ENCODE measurements around the gene TUBB2B.
"Not testable (repeated sequence)": the region's sequence is repeated elsewhere in the genome, so short reads cannot be mapped to it uniquely, and the experiment has no call there.

TUBB2B gene

DNA sequence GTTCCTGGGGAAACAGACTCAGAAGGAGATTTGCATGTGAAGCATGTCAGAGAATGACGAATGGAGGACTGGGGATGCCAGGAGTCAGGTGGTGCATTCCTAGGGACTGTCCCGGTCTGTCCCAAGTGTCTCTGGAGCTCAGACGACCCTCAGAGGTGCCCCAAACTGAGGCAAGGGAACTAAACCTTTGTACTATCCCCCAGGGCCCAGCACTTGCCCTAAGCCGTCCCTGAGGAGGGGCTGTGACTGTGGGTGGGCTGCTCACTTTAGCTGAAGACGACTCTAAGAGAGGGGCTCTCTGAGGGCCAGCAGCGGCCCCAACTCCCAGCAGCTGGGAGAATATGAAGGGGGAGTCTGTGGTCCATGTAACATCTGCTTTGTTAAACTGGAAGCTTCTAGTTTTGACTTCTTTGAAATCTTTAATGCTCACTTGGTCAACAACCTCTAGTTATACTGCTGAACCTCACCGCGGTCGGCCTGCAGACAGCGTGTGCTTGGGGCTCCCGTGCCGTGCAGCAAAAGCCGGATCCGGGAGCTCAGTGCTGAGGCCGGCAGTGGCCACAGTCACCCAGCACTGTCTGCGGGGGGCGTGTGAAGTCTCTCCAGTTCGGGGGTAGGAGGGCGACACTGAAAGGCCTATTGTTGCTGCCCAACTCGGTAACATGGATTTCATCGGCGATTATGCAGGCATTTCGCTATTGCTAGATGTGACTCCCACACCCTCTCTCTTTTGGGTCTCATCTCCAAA, 34.2 kb downstream of the TUBB2B start:
- TF ChIP-seq YY1 (IDR thresholded peaks at IDR 0.05; ENCODE audit: insufficient read depth, insufficient read length): no peak
- no peak for TF ChIP-seq ZNF274 (IDR thresholded peaks at IDR 0.05; ENCODE audit: low read depth, low read length)
- TF ChIP-seq SUZ12 (IDR thresholded peaks at IDR 0.05; ENCODE audit: extremely low read depth, insufficient read depth, insufficient read length): no peak
- no peak overlapping the region for H3K4me3 ChIP-seq (ENCODE audit: insufficient read length, low read depth)
- H3K4me1 ChIP-seq (ENCODE audit: insufficient read depth, insufficient read length): peaks cover 17% of the 10 kb centered on the region
- no peaks in the 10 kb centered on the region for H3K27me3 ChIP-seq (ENCODE audit: insufficient read depth, insufficient read length)
- no peak for DNase-seq (ENCODE audit: low read depth, low spot score)
- no peaks in the 10 kb centered on the region for H3K36me3 ChIP-seq (ENCODE audit: insufficient read depth, insufficient read length, low read length)
- H3K9me3 ChIP-seq (ENCODE audit: insufficient read depth, low read length): peaks cover 11% of the 10 kb centered on the region; the same call in 1 of the 2 replicates
- H3K9ac ChIP-seq (ENCODE audit: insufficient read length, low read depth): no peak overlapping the region

DNA sequence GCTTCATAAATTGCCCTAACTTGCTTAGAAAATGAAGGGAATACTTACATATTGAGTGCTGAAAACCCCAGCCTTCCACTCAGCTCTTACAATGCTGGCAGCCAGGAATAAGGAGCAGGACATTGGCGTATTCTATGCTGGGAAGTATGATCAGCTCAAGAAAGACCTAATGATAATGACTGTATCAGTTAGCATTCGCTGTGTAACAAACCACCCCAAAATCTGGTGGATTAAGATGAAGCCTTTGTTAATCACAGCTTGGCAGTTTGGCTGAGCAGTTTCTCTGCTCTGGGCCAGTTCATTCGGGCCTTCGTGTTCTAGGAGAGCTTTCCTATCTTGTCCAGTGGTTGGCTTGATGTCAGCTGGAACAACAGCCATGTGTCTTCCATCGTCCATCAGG, 36.7 kb downstream of the TUBB2B start:
- TF ChIP-seq SUZ12 (IDR thresholded peaks at IDR 0.05; ENCODE audit: extremely low read depth, insufficient read depth, insufficient read length) (no peak), ZNF274 (IDR thresholded peaks at IDR 0.05; ENCODE audit: low read depth, low read length) (no peak), YY1 (IDR thresholded peaks at IDR 0.05; ENCODE audit: insufficient read depth, insufficient read length) (no peak)
- DNase-seq (ENCODE audit: low read depth, low spot score): no peak
- Histone ChIP-seq H3K36me3 (ENCODE audit: insufficient read depth, insufficient read length, low read length) (no peaks in the 10 kb centered on the region), H3K4me1 (ENCODE audit: insufficient read depth, insufficient read length) (peaks cover 17% of the 10 kb centered on the region), H3K9ac (ENCODE audit: insufficient read length, low read depth) (no peak overlapping the region), H3K4me3 (ENCODE audit: insufficient read length, low read depth) (no peak overlapping the region), H3K9me3 (ENCODE audit: insufficient read depth, low read length) (peaks cover 11% of the 10 kb centered on the region; the same call in 1 of the 2 replicates), H3K27me3 (ENCODE audit: insufficient read depth, insufficient read length) (no peaks in the 10 kb centered on the region)

DNA sequence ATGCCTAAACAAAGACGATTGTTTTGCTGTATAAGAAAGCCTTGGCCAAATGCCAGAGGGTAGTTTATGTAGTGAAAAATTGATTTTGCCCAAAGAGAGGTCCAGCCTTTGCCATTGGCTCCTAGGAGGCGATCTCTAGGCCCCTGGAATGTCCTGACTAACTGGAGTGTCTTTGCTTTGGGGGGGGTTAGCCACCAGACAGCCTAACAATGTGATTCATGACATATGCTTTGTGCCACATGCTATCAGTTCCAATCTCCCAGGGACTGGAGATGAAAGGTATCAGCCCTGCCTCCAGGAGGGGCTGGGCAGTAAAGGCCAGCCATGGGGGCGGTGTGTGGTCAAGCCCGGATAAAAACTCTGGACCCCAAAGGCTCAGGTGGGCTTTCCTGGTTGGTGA, 37.4 kb downstream of the TUBB2B start:
- no peak for DNase-seq (ENCODE audit: low read depth, low spot score)
- no peak for TF ChIP-seq SUZ12 (IDR thresholded peaks at IDR 0.05; ENCODE audit: extremely low read depth, insufficient read depth, insufficient read length)
- no peak for TF ChIP-seq YY1 (IDR thresholded peaks at IDR 0.05; ENCODE audit: insufficient read depth, insufficient read length)
- TF ChIP-seq ZNF274 (IDR thresholded peaks at IDR 0.05; ENCODE audit: low read depth, low read length): no peak
- no peaks in the 10 kb centered on the region for H3K36me3 ChIP-seq (ENCODE audit: insufficient read depth, insufficient read length, low read length)
- H3K4me1 ChIP-seq (ENCODE audit: insufficient read depth, insufficient read length): peaks cover 10% of the 10 kb centered on the region
- no peak overlapping the region for H3K4me3 ChIP-seq (ENCODE audit: insufficient read length, low read depth)
- no peaks in the 10 kb centered on the region for H3K27me3 ChIP-seq (ENCODE audit: insufficient read depth, insufficient read length)
- no peak overlapping the region for H3K9ac ChIP-seq (ENCODE audit: insufficient read length, low read depth)
- peaks cover 11% of the 10 kb centered on the region; the same call in 1 of the 2 replicates for H3K9me3 ChIP-seq (ENCODE audit: insufficient read depth, low read length)

DNA sequence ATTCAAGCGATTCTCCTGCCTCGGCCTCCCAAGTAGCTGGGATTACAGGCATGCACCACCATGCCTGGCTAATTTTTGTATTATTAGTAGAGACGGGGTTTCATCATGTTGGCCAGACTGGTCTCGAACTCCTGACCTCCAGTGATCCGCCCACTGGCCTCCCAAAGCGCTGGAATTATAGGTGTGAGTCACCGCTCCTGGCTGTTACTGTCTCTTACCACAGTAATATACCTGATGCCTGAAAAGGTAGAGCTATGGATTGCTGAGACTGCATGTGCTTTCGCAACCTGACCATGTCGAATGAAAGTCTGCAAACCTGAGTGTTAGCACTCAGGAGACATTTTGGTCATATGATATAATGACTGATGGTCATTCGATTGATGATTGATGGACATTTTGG, 38.3 kb downstream of the TUBB2B start:
- H3K9ac ChIP-seq (ENCODE audit: insufficient read length, low read depth); H3K27me3 ChIP-seq (ENCODE audit: insufficient read depth, insufficient read length); H3K36me3 ChIP-seq (ENCODE audit: insufficient read depth, insufficient read length, low read length); DNase-seq (ENCODE audit: low read depth, low spot score); H3K4me3 ChIP-seq (ENCODE audit: insufficient read length, low read depth); H3K4me1 ChIP-seq (ENCODE audit: insufficient read depth, insufficient read length): not testable (repeated sequence)
- peaks cover 11% of the 10 kb centered on the region; the same call in 1 of the 2 replicates for H3K9me3 ChIP-seq (ENCODE audit: insufficient read depth, low read length)

DNA sequence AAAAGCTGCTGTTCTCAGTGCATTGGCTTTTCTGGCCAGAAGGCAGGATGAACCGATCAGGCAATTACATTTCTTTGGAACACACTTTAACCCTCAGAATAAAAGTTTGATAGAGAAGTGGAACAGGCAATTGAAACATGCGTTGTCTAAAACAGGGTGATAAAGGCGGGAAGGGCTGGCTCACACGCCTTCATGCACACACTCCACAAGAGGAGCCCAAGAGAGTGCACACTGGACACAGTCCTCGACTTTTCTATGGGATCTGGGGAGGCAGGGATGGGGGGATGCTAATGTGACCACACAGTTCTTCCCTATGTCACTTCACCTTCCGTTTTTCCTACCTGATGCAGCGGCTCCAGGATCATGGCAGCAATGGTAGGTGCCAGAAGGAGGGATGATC, 39.2 kb downstream of the TUBB2B start:
- Histone ChIP-seq H3K36me3 (ENCODE audit: insufficient read depth, insufficient read length, low read length) (no peaks in the 10 kb centered on the region), H3K9ac (ENCODE audit: insufficient read length, low read depth) (no peak overlapping the region), H3K4me3 (ENCODE audit: insufficient read length, low read depth) (no peak overlapping the region), H3K9me3 (ENCODE audit: insufficient read depth, low read length) (peaks cover 11% of the 10 kb centered on the region; the same call in 1 of the 2 replicates), H3K27me3 (ENCODE audit: insufficient read depth, insufficient read length) (no peaks in the 10 kb centered on the region), H3K4me1 (ENCODE audit: insufficient read depth, insufficient read length) (peaks cover 3% of the 10 kb centered on the region)
- no peak for DNase-seq (ENCODE audit: low read depth, low spot score)
- TF ChIP-seq SUZ12 (IDR thresholded peaks at IDR 0.05; ENCODE audit: extremely low read depth, insufficient read depth, insufficient read length): no peak
- TF ChIP-seq YY1 (IDR thresholded peaks at IDR 0.05; ENCODE audit: insufficient read depth, insufficient read length): no peak
- TF ChIP-seq ZNF274 (IDR thresholded peaks at IDR 0.05; ENCODE audit: low read depth, low read length): no peak

DNA sequence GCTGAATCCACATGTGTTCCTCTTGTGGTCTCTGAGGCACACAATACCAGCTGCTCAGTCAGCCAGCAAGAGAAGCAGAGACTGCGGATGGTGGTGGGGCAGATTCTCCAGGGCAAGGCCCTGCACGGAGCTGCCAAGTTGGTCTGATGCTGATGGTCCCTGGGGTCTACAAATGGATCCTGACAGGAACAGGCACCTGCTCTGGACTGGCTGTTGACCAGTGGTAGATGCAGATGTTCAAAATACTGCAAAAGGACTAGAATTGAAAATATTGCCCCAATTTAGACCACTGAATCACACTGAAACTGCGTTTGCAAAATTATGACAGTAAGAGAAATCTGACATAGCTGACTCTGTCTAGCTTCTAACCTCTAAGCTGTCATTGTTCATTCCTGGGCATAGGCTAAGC, 40.5 kb downstream of the TUBB2B start:
- no peaks in the 10 kb centered on the region for H3K27me3 ChIP-seq (ENCODE audit: insufficient read depth, insufficient read length)
- H3K9me3 ChIP-seq (ENCODE audit: insufficient read depth, low read length): peaks cover 11% of the 10 kb centered on the region; the same call in 1 of the 2 replicates
- H3K4me1 ChIP-seq (ENCODE audit: insufficient read depth, insufficient read length): no peaks in the 10 kb centered on the region
- no peaks in the 10 kb centered on the region for H3K36me3 ChIP-seq (ENCODE audit: insufficient read depth, insufficient read length, low read length)
- no peak overlapping the region for H3K4me3 ChIP-seq (ENCODE audit: insufficient read length, low read depth)
- TF ChIP-seq ZNF274 (IDR thresholded peaks at IDR 0.05; ENCODE audit: low read depth, low read length) (no peak), YY1 (IDR thresholded peaks at IDR 0.05; ENCODE audit: insufficient read depth, insufficient read length) (no peak), SUZ12 (IDR thresholded peaks at IDR 0.05; ENCODE audit: extremely low read depth, insufficient read depth, insufficient read length) (no peak)
- DNase-seq (ENCODE audit: low read depth, low spot score): no peak
- H3K9ac ChIP-seq (ENCODE audit: insufficient read length, low read depth): no peak overlapping the region

DNA sequence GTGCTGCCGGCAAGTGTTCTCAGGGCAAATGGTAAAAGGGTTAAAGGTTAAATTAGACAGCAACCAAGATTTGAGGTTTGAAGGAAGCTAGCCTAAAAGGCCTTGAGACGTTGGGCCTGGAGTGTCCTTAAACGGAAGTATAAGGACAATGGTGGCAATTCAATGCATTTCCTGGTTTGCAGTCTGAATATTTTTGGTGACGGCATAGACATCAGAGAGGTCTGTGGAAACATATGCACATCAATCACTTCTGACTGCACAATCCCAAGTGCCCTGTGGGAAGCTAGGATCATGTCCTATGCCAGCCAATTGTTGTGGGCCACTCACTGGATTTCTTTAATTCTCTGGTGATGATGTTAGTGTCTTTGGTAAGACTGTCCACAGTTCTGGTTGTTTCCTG, 44.4 kb downstream of the TUBB2B start:
- H3K27me3 ChIP-seq (ENCODE audit: insufficient read depth, insufficient read length): no peaks in the 10 kb centered on the region
- H3K9me3 ChIP-seq (ENCODE audit: insufficient read depth, low read length): no peaks in the 10 kb centered on the region; the same call in 1 of the 2 replicates
- H3K4me1 ChIP-seq (ENCODE audit: insufficient read depth, insufficient read length): no peaks in the 10 kb centered on the region
- TF ChIP-seq ZNF274 (IDR thresholded peaks at IDR 0.05; ENCODE audit: low read depth, low read length) (no peak), YY1 (IDR thresholded peaks at IDR 0.05; ENCODE audit: insufficient read depth, insufficient read length) (no peak), SUZ12 (IDR thresholded peaks at IDR 0.05; ENCODE audit: extremely low read depth, insufficient read depth, insufficient read length) (no peak)
- H3K36me3 ChIP-seq (ENCODE audit: insufficient read depth, insufficient read length, low read length): no peaks in the 10 kb centered on the region
- no peak overlapping the region for H3K4me3 ChIP-seq (ENCODE audit: insufficient read length, low read depth)
- no peak for DNase-seq (ENCODE audit: low read depth, low spot score)
- H3K9ac ChIP-seq (ENCODE audit: insufficient read length, low read depth): no peak overlapping the region

Measured in NT2/D1 (cell line).